HepG2 (cell line): ENCODE results near the gene RAB2B. TPM values are rescaled to one million over a fixed set of nuclear protein-coding genes. Genes with fewer than 3 reads are reported as not detected.

Experiments
- ATRX ChIP-seq: sonication (generic); formaldehyde crosslinking; IDR thresholded peaks from 2 replicates; pipeline ENCODE4 v1.4.0; 2020; ENCODE audit warnings: missing genetic modification reagents, borderline replicate concordance
- HNF4A ChIP-seq: sonication (generic); formaldehyde crosslinking; IDR thresholded peaks from 2 replicates; pipeline ENCODE4 v1.4.0; 2020; ENCODE audit warnings: missing genetic modification reagents
- HOXA3 ChIP-seq: sonication (generic); formaldehyde crosslinking; IDR thresholded peaks from 2 replicates; pipeline ENCODE4 v1.5.0; 2020; ENCODE audit warnings: missing genetic modification reagents
- JARID2 ChIP-seq: sonication (generic); formaldehyde crosslinking; IDR thresholded peaks from 2 replicates; pipeline ENCODE4 v1.8.1; 2023; ENCODE audit warnings: missing genetic modification reagents, inconsistent platforms; ENCODE audit not compliant: insufficient replicate concordance
- KLF9 ChIP-seq: IDR thresholded peaks from 2 replicates; pipeline ENCODE4 v1.6.1; 2016; ENCODE audit warnings: low read depth
- NR3C1 ChIP-seq: sonication (generic); formaldehyde crosslinking; IDR thresholded peaks from 2 replicates; pipeline ENCODE4 v1.4.0; 2020; ENCODE audit warnings: missing genetic modification reagents
- POLR2AphosphoS2 ChIP-seq: IDR thresholded peaks from 2 replicates; pipeline ENCODE4 v1.6.1; 2011; ENCODE audit warnings: low read depth, low read length, improper control_type of control experiment
- PRDM4 ChIP-seq: sonication (generic); formaldehyde crosslinking; IDR thresholded peaks from 2 replicates; pipeline ENCODE4 v1.9.0; 2021; ENCODE audit warnings: missing genetic modification reagents, borderline replicate concordance
- YEATS2 ChIP-seq: sonication (generic); formaldehyde crosslinking; IDR thresholded peaks from 2 replicates; pipeline ENCODE4 v1.4.0; 2020; ENCODE audit warnings: missing genetic modification reagents, borderline replicate concordance
- ZNF24 ChIP-seq: fragments of 450-650 bp; IDR thresholded peaks from 2 replicates; pipeline ENCODE4 v1.6.1; 2017; ENCODE audit warnings: antibody characterized with exemption, mild to moderate bottlenecking
- ZNF574 ChIP-seq: sonication (generic); formaldehyde crosslinking; IDR thresholded peaks from 2 replicates; pipeline ENCODE4 v1.4.0; 2020; ENCODE audit warnings: missing genetic modification reagents
- polyA plus RNA-seq, 8 experiments: library from polyadenylated mRNA; depleted of rRNA in 3 of 8; stranded (reverse) in 7 of 8; unstranded in 1 of 8; fragments of >200 nt; fragmentation: Illumina TruSeq in 4 of 8; extraction: Trizol in 4 of 8; gene quantifications; 2 replicates each; pipeline versions ENCODE4 v1.2.1 to v1.2.3, GENCODE V29; 2011 to 2016; ENCODE audit warnings: low read depth in 4 of 8, missing spikeins in 1 of 8, mixed read lengths in 1 of 8; ENCODE audit not compliant: insufficient read depth in 1 of 8
- total RNA-seq, 5 experiments: library from RNA; depleted of rRNA; stranded (reverse); fragments of >200 nt; fragmentation: Illumina TruSeq; extraction: Trizol; gene quantifications; 2 replicates each; pipeline ENCODE4 v1.2.3, GENCODE V29; 2016; ENCODE audit warnings: low read depth in 1 of 5
- TF ChIP-seq, protein P1 (sequence below), 2 experiments: fragments of 450-650 bp in 1 of 2; sonication (generic) in 1 of 2; formaldehyde crosslinking in 1 of 2; IDR thresholded peaks; 2 replicates each; pipeline versions ENCODE4 v1.6.1 to v1.8.0; 2016 to 2022; ENCODE audit warnings: antibody characterized with exemption in 1 of 2, mild to moderate bottlenecking in 1 of 2, missing genetic modification reagents in 1 of 2

Gene RAB2B
- total and polyA plus RNA-seq, 2 of the 13 experiments (the other 11 are each of a cell fraction or from before 2014, with no cell fraction given) = 36.0 to 60.6 TPM

- TF ChIP-seq, protein P1, sequence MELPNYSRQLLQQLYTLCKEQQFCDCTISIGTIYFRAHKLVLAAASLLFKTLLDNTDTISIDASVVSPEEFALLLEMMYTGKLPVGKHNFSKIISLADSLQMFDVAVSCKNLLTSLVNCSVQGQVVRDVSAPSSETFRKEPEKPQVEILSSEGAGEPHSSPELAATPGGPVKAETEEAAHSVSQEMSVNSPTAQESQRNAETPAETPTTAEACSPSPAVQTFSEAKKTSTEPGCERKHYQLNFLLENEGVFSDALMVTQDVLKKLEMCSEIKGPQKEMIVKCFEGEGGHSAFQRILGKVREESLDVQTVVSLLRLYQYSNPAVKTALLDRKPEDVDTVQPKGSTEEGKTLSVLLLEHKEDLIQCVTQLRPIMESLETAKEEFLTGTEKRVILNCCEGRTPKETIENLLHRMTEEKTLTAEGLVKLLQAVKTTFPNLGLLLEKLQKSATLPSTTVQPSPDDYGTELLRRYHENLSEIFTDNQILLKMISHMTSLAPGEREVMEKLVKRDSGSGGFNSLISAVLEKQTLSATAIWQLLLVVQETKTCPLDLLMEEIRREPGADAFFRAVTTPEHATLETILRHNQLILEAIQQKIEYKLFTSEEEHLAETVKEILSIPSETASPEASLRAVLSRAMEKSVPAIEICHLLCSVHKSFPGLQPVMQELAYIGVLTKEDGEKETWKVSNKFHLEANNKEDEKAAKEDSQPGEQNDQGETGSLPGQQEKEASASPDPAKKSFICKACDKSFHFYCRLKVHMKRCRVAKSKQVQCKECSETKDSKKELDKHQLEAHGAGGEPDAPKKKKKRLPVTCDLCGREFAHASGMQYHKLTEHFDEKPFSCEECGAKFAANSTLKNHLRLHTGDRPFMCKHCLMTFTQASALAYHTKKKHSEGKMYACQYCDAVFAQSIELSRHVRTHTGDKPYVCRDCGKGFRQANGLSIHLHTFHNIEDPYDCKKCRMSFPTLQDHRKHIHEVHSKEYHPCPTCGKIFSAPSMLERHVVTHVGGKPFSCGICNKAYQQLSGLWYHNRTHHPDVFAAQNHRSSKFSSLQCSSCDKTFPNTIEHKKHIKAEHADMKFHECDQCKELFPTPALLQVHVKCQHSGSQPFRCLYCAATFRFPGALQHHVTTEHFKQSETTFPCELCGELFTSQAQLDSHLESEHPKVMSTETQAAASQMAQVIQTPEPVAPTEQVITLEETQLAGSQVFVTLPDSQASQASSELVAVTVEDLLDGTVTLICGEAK (IDR thresholded peaks at IDR 0.05) = peak; percentile 91
- TF ChIP-seq, protein P1 (CRISPR knock-in tag; IDR thresholded peaks at IDR 0.05) = peak; percentile 89
- TF ChIP-seq ZNF24 (no peak), ATRX (CRISPR knock-in tag) (0 out of 2 replicates have a peak, but pooled peaks have one; percentile 40), POLR2AphosphoS2 (0 out of 2 replicates have a peak, but pooled peaks have one; percentile 4), HOXA3 (CRISPR knock-in tag) (peak; percentile 100), JARID2 (CRISPR knock-in tag) (peak; percentile 73), HNF4A (CRISPR knock-in tag) (peak; percentile 19; the same call in 1 of the 2 replicates), ZNF574 (CRISPR knock-in tag) (peak; percentile 98), YEATS2 (CRISPR knock-in tag) (peak; percentile 98), KLF9 (CRISPR knock-in tag) (peak; percentile 64), PRDM4 (CRISPR knock-in tag) (peak; percentile 16; the same call in 1 of the 2 replicates), NR3C1 (CRISPR knock-in tag) (no peak)
Measured at GRCh38 chr14:21510735-21511657, 34.2 kb upstream of the RAB2B start, which contains the start of gene METTL3 (continued).
